ENCODE results near the gene SEMA5B. TPM values are rescaled to one million over a fixed set of nuclear protein-coding genes. Genes with fewer than 3 reads are reported as not detected.

Gene SEMA5B, protein sequence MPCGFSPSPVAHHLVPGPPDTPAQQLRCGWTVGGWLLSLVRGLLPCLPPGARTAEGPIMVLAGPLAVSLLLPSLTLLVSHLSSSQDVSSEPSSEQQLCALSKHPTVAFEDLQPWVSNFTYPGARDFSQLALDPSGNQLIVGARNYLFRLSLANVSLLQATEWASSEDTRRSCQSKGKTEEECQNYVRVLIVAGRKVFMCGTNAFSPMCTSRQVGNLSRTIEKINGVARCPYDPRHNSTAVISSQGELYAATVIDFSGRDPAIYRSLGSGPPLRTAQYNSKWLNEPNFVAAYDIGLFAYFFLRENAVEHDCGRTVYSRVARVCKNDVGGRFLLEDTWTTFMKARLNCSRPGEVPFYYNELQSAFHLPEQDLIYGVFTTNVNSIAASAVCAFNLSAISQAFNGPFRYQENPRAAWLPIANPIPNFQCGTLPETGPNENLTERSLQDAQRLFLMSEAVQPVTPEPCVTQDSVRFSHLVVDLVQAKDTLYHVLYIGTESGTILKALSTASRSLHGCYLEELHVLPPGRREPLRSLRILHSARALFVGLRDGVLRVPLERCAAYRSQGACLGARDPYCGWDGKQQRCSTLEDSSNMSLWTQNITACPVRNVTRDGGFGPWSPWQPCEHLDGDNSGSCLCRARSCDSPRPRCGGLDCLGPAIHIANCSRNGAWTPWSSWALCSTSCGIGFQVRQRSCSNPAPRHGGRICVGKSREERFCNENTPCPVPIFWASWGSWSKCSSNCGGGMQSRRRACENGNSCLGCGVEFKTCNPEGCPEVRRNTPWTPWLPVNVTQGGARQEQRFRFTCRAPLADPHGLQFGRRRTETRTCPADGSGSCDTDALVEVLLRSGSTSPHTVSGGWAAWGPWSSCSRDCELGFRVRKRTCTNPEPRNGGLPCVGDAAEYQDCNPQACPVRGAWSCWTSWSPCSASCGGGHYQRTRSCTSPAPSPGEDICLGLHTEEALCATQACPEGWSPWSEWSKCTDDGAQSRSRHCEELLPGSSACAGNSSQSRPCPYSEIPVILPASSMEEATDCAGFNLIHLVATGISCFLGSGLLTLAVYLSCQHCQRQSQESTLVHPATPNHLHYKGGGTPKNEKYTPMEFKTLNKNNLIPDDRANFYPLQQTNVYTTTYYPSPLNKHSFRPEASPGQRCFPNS
- polyA plus RNA-seq: not detected

- H3K9me3 Mint-ChIP-seq: no peaks in the 10 kb centered on the region
- peak in 2 of 3 donors; percentile 12 to 19 for DNase-seq
- peaks cover 14 to 29% (median 20%) of the 10 kb centered on the region in 3 donors for H3K27me3 Mint-ChIP-seq (ENCODE audit: low read depth in 3 of 3)
- H3K36me3 Mint-ChIP-seq: no peaks in the 10 kb centered on the region
- no peak within 1 kb of the TSS for H3K27ac Mint-ChIP-seq
- H3K4me3 Mint-ChIP-seq: peak within 1 kb of the TSS; percentile 70 to 87 (median 72)
- H3K4me1 Mint-ChIP-seq: peaks cover 8 to 17% of the 10 kb centered on the region in 2 donors
Observed at GRCh38 chr3:123027292-123028232, at the start of gene SEMA5B. Gene SEMA5B, minus strand, starts transcription at chr3:123027763. Its CDS starts 66,500 bp downstream, at chr3:122961263.

DNA sequence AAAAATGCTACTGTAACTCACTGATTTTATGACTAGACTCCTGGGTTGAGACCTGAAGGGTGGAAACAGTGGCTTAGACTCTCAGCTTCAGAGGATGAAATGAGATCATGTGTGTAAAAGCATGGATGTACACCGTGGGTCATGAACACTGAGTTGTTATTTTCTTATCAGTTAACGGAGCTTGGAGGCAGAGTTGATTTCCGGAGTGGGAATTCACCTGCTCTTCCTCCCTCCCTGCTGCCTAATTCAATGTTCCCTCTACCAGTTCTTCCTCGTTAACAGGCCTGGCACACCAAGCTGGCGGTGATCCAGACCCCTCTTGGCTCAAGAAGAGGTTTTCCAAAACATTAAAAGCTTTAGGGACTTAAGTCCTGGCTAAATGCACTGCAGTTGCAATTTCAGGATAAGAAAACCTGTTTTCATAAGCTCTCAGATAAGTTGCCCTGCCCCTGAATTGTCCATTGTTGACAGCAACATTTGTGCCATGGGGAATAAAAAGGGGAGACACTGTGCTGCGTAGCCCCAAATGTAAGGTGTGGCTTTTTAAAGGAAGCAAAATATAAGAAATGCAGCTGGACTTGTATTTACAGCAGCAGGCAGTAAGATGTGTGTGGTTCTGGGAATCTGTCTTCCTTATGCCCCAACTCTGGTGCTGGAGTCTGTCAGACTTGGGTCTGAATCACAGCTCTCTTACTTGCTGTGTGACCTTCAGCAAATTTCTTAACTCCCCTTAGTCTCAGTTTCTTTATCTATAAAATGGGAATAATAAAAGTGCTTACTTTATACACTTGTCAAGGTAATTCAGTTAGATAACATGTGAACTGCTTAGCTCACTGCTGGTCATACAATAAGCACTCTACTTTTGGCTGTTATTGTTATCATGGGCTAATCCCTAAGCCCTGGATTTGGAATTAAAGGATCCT lies 49.2 kb upstream of the SEMA5B start:
- H3K4me3 Mint-ChIP-seq: no peak overlapping the region
- no peak for DNase-seq
- H3K4me1 Mint-ChIP-seq: peaks cover 2 to 4% of the 10 kb centered on the region in 2 donors
- H3K27me3 Mint-ChIP-seq (ENCODE audit: low read depth in 3 of 3): peaks cover 0 to 2% (median 2%) of the 10 kb centered on the region in 3 donors
- H3K36me3 Mint-ChIP-seq: no peaks in the 10 kb centered on the region
- H3K9me3 Mint-ChIP-seq: no peaks in the 10 kb centered on the region
- H3K27ac Mint-ChIP-seq: no peak overlapping the region

DNA sequence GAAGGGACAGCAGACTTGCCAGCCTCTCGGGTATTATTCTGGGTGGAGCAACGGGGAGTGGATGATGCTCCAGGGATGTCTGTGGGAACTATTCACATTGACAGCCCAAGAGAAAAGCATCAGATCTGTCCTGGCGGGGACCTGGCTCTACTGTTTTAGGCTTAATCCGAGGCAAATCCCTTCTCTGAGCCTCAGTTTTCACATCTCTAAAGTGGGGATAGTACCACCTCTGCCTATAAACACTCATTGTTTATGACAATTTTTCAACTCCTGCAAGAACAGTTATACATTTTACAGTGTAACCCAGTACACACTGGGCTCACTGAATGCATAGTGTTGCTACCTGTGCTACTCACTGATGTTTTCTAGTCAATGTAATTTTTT lies 48.5 kb upstream of the SEMA5B start:
- H3K9me3 Mint-ChIP-seq: no peaks in the 10 kb centered on the region
- DNase-seq: no peak

GRCh38 chr3:123075359-123075758 lies 47.8 kb upstream of the SEMA5B start:
- Mint-ChIP-seq H3K9me3 (no peaks in the 10 kb centered on the region), H3K27me3 (ENCODE audit: low read depth in 3 of 3) (peaks cover 0 to 2% (median 2%) of the 10 kb centered on the region in 3 donors), H3K4me1 (no peaks in the 10 kb centered on the region), H3K4me3 (no peak overlapping the region), H3K27ac (no peak overlapping the region), H3K36me3 (no peaks in the 10 kb centered on the region)
- no peak for DNase-seq

More for the DNA sequence above, 48.5 kb upstream of the SEMA5B start:
- H3K4me3 Mint-ChIP-seq: no peak overlapping the region
- no peaks in the 10 kb centered on the region for H3K4me1 Mint-ChIP-seq
- H3K27ac Mint-ChIP-seq: no peak overlapping the region
- no peaks in the 10 kb centered on the region for H3K36me3 Mint-ChIP-seq
- H3K27me3 Mint-ChIP-seq (ENCODE audit: low read depth in 3 of 3): peaks cover 0 to 2% (median 2%) of the 10 kb centered on the region in 3 donors

DNA sequence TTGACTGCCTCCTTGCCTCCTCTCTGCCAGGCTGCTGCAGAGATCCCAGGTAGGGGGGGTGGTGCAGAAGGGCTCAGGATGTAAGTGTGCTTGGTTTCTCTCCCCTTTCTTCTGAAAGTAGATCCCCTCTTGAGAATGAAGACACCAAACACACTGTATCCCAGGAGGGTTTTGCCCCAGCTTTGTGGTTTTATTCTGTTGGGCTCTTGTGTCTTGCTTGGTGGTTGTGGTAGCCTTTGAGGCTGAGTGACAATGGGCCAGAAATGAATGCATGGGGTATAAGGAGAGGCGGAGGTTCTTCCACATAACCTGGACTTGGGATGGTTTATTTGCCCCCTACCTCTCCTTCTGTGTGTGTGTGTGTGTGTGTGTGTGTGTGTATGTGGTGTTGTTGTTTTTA lies 45.0 kb upstream of the SEMA5B start:
- no peaks in the 10 kb centered on the region for H3K36me3 Mint-ChIP-seq
- peaks cover 2 to 10% (median 4%) of the 10 kb centered on the region in 3 donors for H3K27me3 Mint-ChIP-seq (ENCODE audit: low read depth in 3 of 3)

DNA sequence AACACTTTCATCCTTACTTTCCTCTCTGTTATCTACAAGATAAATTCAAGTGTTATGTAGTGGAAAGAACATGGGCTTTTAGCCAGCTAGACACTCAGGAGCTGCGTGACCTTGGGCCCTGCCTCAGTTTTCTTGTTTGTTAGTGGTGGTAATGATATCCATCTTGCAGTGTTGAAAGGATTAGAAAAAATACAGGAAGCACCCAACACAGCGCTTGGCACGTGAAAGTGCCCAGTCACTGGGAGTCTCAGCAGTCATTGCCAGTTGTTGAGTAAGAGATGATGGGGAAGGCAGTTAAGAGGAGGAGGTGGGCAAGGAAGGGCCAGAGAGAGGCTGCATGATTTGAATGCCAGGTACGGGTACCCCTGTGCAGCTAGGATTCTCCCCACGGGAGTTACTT lies 44.6 kb upstream of the SEMA5B start:
- Mint-ChIP-seq H3K4me3 (no peak overlapping the region), H3K9me3 (no peaks in the 10 kb centered on the region), H3K36me3 (no peaks in the 10 kb centered on the region), H3K27me3 (ENCODE audit: low read depth in 3 of 3) (peaks cover 2 to 10% (median 4%) of the 10 kb centered on the region in 3 donors), H3K4me1 (peaks cover 10 to 12% of the 10 kb centered on the region in 2 donors), H3K27ac (no peak overlapping the region)
- no peak for DNase-seq

More for the DNA sequence above, 45.0 kb upstream of the SEMA5B start:
- Mint-ChIP-seq H3K4me3 (no peak overlapping the region), H3K4me1 (peaks cover 10 to 11% of the 10 kb centered on the region in 2 donors), H3K9me3 (no peaks in the 10 kb centered on the region), H3K27ac (no peak overlapping the region)
- DNase-seq: no peak

- Mint-ChIP-seq H3K4me1 (peaks cover 13% of the 10 kb centered on the region in 2 donors), H3K36me3 (no peaks in the 10 kb centered on the region), H3K9me3 (no peaks in the 10 kb centered on the region), H3K27ac (no peak overlapping the region), H3K4me3 (no peak overlapping the region), H3K27me3 (ENCODE audit: low read depth in 3 of 3) (peaks cover 2 to 10% (median 4%) of the 10 kb centered on the region in 3 donors)
- no peak for DNase-seq
Observed at GRCh38 chr3:123071581-123071980, 44.0 kb upstream of the SEMA5B start.

GRCh38 chr3:123071146-123071545 lies 43.6 kb upstream of the SEMA5B start:
- Mint-ChIP-seq H3K4me3 (no peak overlapping the region), H3K27ac (no peak overlapping the region), H3K9me3 (no peaks in the 10 kb centered on the region), H3K27me3 (ENCODE audit: low read depth in 3 of 3) (peaks cover 2 to 13% (median 6%) of the 10 kb centered on the region in 3 donors), H3K36me3 (no peaks in the 10 kb centered on the region), H3K4me1 (peaks cover 16 to 17% of the 10 kb centered on the region in 2 donors)
- no peak for DNase-seq

DNA sequence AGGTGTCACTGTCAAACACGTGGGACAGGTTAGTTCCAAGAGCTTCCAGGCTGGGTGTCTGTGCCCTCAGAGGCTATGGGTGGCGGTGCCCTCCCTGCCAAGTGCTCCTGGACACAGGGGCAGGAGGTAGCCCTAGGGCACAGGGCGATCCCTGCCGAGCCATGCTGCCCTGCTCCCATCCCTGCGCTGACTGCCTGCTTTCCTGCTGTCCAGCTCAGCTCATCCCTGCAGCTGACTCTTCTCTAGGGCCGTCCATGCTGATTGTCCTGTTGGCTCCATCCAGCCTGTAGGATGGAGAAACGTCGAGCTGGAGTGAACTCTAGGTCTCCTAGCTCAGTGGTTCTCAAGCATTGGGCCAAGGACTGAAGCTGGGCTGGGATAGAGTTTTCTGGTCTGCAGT lies 42.9 kb upstream of the SEMA5B start:
- no peak for DNase-seq
- H3K27ac Mint-ChIP-seq: no peak overlapping the region
- peaks cover 16 to 18% of the 10 kb centered on the region in 2 donors for H3K4me1 Mint-ChIP-seq
- peaks cover 2 to 13% (median 6%) of the 10 kb centered on the region in 3 donors for H3K27me3 Mint-ChIP-seq (ENCODE audit: low read depth in 3 of 3)
- no peaks in the 10 kb centered on the region for H3K36me3 Mint-ChIP-seq
- H3K4me3 Mint-ChIP-seq: no peak overlapping the region
- no peaks in the 10 kb centered on the region for H3K9me3 Mint-ChIP-seq

- Mint-ChIP-seq H3K27me3 (ENCODE audit: low read depth in 3 of 3) (peaks cover 1 to 11% (median 8%) of the 10 kb centered on the region in 3 donors), H3K4me1 (peaks cover 16 to 18% of the 10 kb centered on the region in 2 donors), H3K27ac (no peak overlapping the region), H3K4me3 (peak overlapping the region; percentile 2 to 71 (median 46)), H3K9me3 (no peaks in the 10 kb centered on the region), H3K36me3 (no peaks in the 10 kb centered on the region)
- DNase-seq: no peak
Observed at GRCh38 chr3:123068601-123069381, 41.2 kb upstream of the SEMA5B start.

All from immature natural killer cell (primary cell).